Stimulated activated CD4-positive, alpha-beta T cell treated with anti-CD3 and anti-CD28 coated beads, TNF-alpha, amount 100 ng/mL, for 4 hours (primary cell): ENCODE results near the gene SLC15A1.
A peak's percentile ranks its signal among the peaks of the same experiment; 100 is the strongest.

Experiments
- DNase-seq, 3 experiments: peaks; one replicate each; pipeline ENCODE4 v3.0.0-alpha.2; 2020; ENCODE audit warnings: low read depth in 3 of 3

Gene SLC15A1

GRCh38 chr13:98706446-98707110, 45.9 kb downstream of the SLC15A1 start:
- DNase-seq = no peak

GRCh38 chr13:98697791-98698190, 54.7 kb downstream of the SLC15A1 start:
- DNase-seq = no peak

- no peak for DNase-seq
Observed at GRCh38 chr13:98693756-98694155, 58.7 kb downstream of the SLC15A1 start.

- DNase-seq = no peak
Observed at GRCh38 chr13:98691360-98691759, 61.1 kb downstream of the SLC15A1 start.

GRCh38 chr13:98690348-98691022, 62.0 kb downstream of the SLC15A1 start:
- DNase-seq = no peak

GRCh38 chr13:98689347-98689968, 63.0 kb downstream of the SLC15A1 start:
- DNase-seq = no peak

GRCh38 chr13:98688373-98688772, 64.1 kb downstream of the SLC15A1 start:
- DNase-seq = no peak

- DNase-seq = no peak
Observed at GRCh38 chr13:98687319-98687718, 65.2 kb downstream of the SLC15A1 start.

- DNase-seq = no peak
Observed at GRCh38 chr13:98686270-98686669, 66.2 kb downstream of the SLC15A1 start.

- no peak for DNase-seq
Observed at GRCh38 chr13:98685146-98685545, 67.3 kb downstream of the SLC15A1 start.

- no peak for DNase-seq
Observed at GRCh38 chr13:98681049-98681448, 71.4 kb downstream of the SLC15A1 start.

GRCh38 chr13:98678741-98679140, 73.7 kb downstream of the SLC15A1 start:
- no peak for DNase-seq

- DNase-seq = no peak
Observed at GRCh38 chr13:98677398-98677797, 75.1 kb downstream of the SLC15A1 start.

- no peak for DNase-seq
Observed at GRCh38 chr13:98676239-98676638, 76.2 kb downstream of the SLC15A1 start.

- DNase-seq = no peak
Observed at GRCh38 chr13:98675837-98676236, 76.6 kb downstream of the SLC15A1 start.

- no peak for DNase-seq
Observed at GRCh38 chr13:98675066-98675465, 77.4 kb downstream of the SLC15A1 start.

GRCh38 chr13:98672947-98673613, 79.4 kb downstream of the SLC15A1 start:
- peak; percentile 13 to 22 (median 13) for DNase-seq

GRCh38 chr13:98668155-98668554, 84.3 kb downstream of the SLC15A1 start:
- DNase-seq = no peak

- no peak for DNase-seq
Observed at GRCh38 chr13:98665638-98665995, 86.9 kb downstream of the SLC15A1 start.

GRCh38 chr13:98664924-98665637, 87.4 kb downstream of the SLC15A1 start:
- DNase-seq = no peak

- no peak for DNase-seq
Observed at GRCh38 chr13:98664510-98664909, 88.0 kb downstream of the SLC15A1 start.

- DNase-seq = peak; percentile 24 to 45 (median 39)
Observed at GRCh38 chr13:98664047-98664446, 88.4 kb downstream of the SLC15A1 start.
